WERI-Rb-1 (cell line): ENCODE results near the gene ANKRD62.

Source experiments
- DNase-seq: peaks from one replicate; pipeline ENCODE4 v3.0.0-alpha.2; 2020
- H3K27ac ChIP-seq: fragments of 250-450 bp; sonication (Bioruptor Pico); 2 replicates; pipeline ENCODE4 v1.5.1; 2020; ENCODE audit warnings: mild to moderate bottlenecking, moderate library complexity
- H3K27me3 ChIP-seq: fragments of 250-450 bp; sonication (Bioruptor Pico); 2 replicates; pipeline ENCODE4 v1.5.1; 2021; ENCODE audit warnings: mild to moderate bottlenecking, low read depth, moderate library complexity; ENCODE audit not compliant: insufficient read depth, severe bottlenecking
- H3K36me3 ChIP-seq: fragments of 250-450 bp; sonication (Bioruptor Pico); 2 replicates; pipeline ENCODE4 v1.5.1; 2020; ENCODE audit warnings: mild to moderate bottlenecking, moderate library complexity
- H3K4me3 ChIP-seq: 2 replicates; pipeline ENCODE4 v1.5.1; 2011; ENCODE audit warnings: low read depth, mild to moderate bottlenecking, control low read depth, low read length
- H3K9me3 ChIP-seq: fragments of 250-450 bp; sonication (Bioruptor Pico); 2 replicates; pipeline ENCODE4 v1.5.1; 2021; ENCODE audit warnings: mild to moderate bottlenecking, moderate library complexity; ENCODE audit not compliant: severe bottlenecking
- TF ChIP-seq, protein P1 (sequence below): IDR thresholded peaks from 2 replicates; pipeline ENCODE4 v1.5.1; 2011; ENCODE audit warnings: low read depth, mild to moderate bottlenecking, control low read depth, inconsistent platforms, low read length

ANKRD62 gene

GRCh38 chr18:12079491-12080237 is 14.0 kb upstream of the ANKRD62 start:
- TF ChIP-seq, protein P1, sequence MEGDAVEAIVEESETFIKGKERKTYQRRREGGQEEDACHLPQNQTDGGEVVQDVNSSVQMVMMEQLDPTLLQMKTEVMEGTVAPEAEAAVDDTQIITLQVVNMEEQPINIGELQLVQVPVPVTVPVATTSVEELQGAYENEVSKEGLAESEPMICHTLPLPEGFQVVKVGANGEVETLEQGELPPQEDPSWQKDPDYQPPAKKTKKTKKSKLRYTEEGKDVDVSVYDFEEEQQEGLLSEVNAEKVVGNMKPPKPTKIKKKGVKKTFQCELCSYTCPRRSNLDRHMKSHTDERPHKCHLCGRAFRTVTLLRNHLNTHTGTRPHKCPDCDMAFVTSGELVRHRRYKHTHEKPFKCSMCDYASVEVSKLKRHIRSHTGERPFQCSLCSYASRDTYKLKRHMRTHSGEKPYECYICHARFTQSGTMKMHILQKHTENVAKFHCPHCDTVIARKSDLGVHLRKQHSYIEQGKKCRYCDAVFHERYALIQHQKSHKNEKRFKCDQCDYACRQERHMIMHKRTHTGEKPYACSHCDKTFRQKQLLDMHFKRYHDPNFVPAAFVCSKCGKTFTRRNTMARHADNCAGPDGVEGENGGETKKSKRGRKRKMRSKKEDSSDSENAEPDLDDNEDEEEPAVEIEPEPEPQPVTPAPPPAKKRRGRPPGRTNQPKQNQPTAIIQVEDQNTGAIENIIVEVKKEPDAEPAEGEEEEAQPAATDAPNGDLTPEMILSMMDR: no peak
- H3K27me3 ChIP-seq: no peaks in the 10 kb centered on the region
- no peak for DNase-seq

GRCh38 chr18:12085136-12085535 is 8.5 kb upstream of the ANKRD62 start:
- TF ChIP-seq, protein P1: no peak
- no peaks in the 10 kb centered on the region for H3K36me3 ChIP-seq

More at GRCh38 chr18:12079491-12080237, 14.0 kb upstream of the ANKRD62 start:
- Histone ChIP-seq H3K36me3 (no peaks in the 10 kb centered on the region), H3K9me3 (no peaks in the 10 kb centered on the region), H3K27ac (no peak overlapping the region), H3K4me3 (no peak overlapping the region)

GRCh38 chr18:12085786-12086185 is 7.9 kb upstream of the ANKRD62 start:
- TF ChIP-seq, protein P1: no peak
- DNase-seq: no peak

More at GRCh38 chr18:12085136-12085535, 8.5 kb upstream of the ANKRD62 start:
- no peak overlapping the region for H3K27ac ChIP-seq
- DNase-seq: no peak
- no peaks in the 10 kb centered on the region for H3K27me3 ChIP-seq
- no peaks in the 10 kb centered on the region for H3K9me3 ChIP-seq
- H3K4me3 ChIP-seq: no peak overlapping the region

DNA sequence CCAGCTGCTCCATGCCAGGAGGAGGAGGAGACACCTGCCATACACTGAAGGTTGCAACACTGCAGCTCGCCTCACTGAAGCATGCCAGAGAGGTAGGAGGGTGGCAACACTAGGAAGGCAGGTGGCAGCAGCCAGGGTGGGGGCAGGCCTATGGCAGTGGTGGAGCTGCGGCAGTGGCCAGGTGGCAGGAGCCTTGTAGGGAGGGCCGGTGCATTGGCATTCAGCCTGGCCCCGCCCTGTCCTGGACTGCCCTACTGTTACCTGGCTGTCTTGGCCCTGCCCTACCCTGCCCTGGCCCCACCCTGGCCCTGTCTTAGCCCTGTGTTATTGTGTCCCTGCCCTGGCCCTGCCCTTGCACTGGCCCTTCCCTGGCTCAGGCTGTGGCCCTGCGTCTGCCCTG is 7.4 kb upstream of the ANKRD62 start:
- Histone ChIP-seq H3K27me3 (no peaks in the 10 kb centered on the region), H3K4me3 (no peak overlapping the region), H3K9me3 (no peaks in the 10 kb centered on the region), H3K36me3 (no peaks in the 10 kb centered on the region), H3K27ac (no peak overlapping the region)
- TF ChIP-seq, protein P1: no peak
- DNase-seq: no peak

More at GRCh38 chr18:12085786-12086185, 7.9 kb upstream of the ANKRD62 start:
- no peaks in the 10 kb centered on the region for H3K27me3 ChIP-seq
- H3K4me3 ChIP-seq: no peak overlapping the region
- no peaks in the 10 kb centered on the region for H3K9me3 ChIP-seq
- H3K36me3 ChIP-seq: no peaks in the 10 kb centered on the region
- no peak overlapping the region for H3K27ac ChIP-seq

GRCh38 chr18:12086677-12087470 is 6.8 kb upstream of the ANKRD62 start:
- no peaks in the 10 kb centered on the region for H3K36me3 ChIP-seq
- TF ChIP-seq, protein P1: no peak
- no peaks in the 10 kb centered on the region for H3K9me3 ChIP-seq
- no peak overlapping the region for H3K27ac ChIP-seq
- no peak overlapping the region for H3K4me3 ChIP-seq
- DNase-seq: no peak
- no peaks in the 10 kb centered on the region for H3K27me3 ChIP-seq
